22Rv1 (cell line): ENCODE data around the gene ZNF609.

Experiments used
- ZFX ChIP-seq: fragments of 450-650 bp; IDR thresholded peaks from 2 replicates; pipeline ENCODE4 v1.6.1; 2017; ENCODE audit warnings: antibody characterized with exemption, borderline replicate concordance
- TF ChIP-seq, protein P1 (sequence below): fragments of 450-650 bp; IDR thresholded peaks from 2 replicates; pipeline ENCODE4 v1.5.1; 2017; ENCODE audit warnings: mild to moderate bottlenecking

DNA sequence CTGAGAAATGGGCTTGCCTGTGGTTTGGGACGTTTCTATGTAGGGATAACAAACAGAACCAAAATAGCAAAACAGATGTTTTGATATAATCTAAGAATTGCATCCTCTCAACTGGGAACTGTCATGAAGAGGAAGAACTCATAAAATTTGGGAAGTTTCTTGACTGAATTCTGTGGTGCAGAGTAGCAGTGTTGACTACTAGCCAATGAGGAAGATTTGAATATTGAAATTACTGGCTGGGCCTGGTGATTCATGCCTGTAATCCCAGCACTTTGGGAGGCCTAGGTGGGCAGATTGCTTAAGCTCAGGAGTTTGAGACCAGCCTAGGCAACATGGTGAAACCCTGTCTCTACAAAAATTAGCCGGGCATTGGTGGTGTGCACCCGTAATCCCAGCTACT, 42.2 kb downstream of the ZNF609 start:
- TF ChIP-seq, protein P1, sequence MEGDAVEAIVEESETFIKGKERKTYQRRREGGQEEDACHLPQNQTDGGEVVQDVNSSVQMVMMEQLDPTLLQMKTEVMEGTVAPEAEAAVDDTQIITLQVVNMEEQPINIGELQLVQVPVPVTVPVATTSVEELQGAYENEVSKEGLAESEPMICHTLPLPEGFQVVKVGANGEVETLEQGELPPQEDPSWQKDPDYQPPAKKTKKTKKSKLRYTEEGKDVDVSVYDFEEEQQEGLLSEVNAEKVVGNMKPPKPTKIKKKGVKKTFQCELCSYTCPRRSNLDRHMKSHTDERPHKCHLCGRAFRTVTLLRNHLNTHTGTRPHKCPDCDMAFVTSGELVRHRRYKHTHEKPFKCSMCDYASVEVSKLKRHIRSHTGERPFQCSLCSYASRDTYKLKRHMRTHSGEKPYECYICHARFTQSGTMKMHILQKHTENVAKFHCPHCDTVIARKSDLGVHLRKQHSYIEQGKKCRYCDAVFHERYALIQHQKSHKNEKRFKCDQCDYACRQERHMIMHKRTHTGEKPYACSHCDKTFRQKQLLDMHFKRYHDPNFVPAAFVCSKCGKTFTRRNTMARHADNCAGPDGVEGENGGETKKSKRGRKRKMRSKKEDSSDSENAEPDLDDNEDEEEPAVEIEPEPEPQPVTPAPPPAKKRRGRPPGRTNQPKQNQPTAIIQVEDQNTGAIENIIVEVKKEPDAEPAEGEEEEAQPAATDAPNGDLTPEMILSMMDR, result no peak
- no peak for TF ChIP-seq ZFX
